H9 (cell line): ENCODE data around the gene CHN1. TPM values are rescaled to one million over a fixed set of nuclear protein-coding genes. Genes with fewer than 3 reads are reported as not detected.

Experiments used
- DNase-seq: peaks from one replicate; pipeline ENCODE4 v3.0.0-alpha.2; 2017
- H2AFZ ChIP-seq: one replicate; pipeline ENCODE4 v1.6.1; 2013; ENCODE audit warnings: mild to moderate bottlenecking, low read length, control low read depth, moderate library complexity
- H2AK5ac ChIP-seq: 2 replicates; pipeline ENCODE4 v1.6.1; 2013; ENCODE audit warnings: low read length, control low read depth, mixed read lengths; ENCODE audit not compliant: insufficient read length
- H2BK120ac ChIP-seq: one replicate; pipeline ENCODE4 v1.6.1; 2013; ENCODE audit warnings: low read depth, mild to moderate bottlenecking, low read length, control low read depth, inconsistent platforms; ENCODE audit not compliant: poor library complexity, severe bottlenecking
- H2BK12ac ChIP-seq: 2 replicates; pipeline ENCODE4 v1.6.1; 2013; ENCODE audit warnings: low read length, control low read depth, mixed read lengths, low read depth; ENCODE audit not compliant: insufficient read length
- H2BK15ac ChIP-seq: 2 replicates; pipeline ENCODE4 v1.6.1; 2013; ENCODE audit warnings: low read depth, low read length, control low read depth
- H2BK20ac ChIP-seq: one replicate; pipeline ENCODE4 v1.6.1; 2013; ENCODE audit warnings: low read depth, mild to moderate bottlenecking, low read length, control low read depth, inconsistent platforms; ENCODE audit not compliant: poor library complexity, severe bottlenecking
- H2BK5ac ChIP-seq: 2 replicates; pipeline ENCODE4 v1.6.1; 2013; ENCODE audit warnings: low read length, control low read depth, mixed read lengths; ENCODE audit not compliant: insufficient read length
- H3K14ac ChIP-seq: 2 replicates; pipeline ENCODE4 v1.6.1; 2013; ENCODE audit warnings: low read length, control low read depth; ENCODE audit not compliant: insufficient read depth
- H3K18ac ChIP-seq: 2 replicates; pipeline ENCODE4 v1.6.1; 2013; ENCODE audit warnings: low read depth, mild to moderate bottlenecking, mixed read lengths, low read length, control low read depth; ENCODE audit not compliant: insufficient read length
- H3K23ac ChIP-seq: 2 replicates; pipeline ENCODE4 v1.6.1; 2013; ENCODE audit warnings: low read length, control low read depth, mixed read lengths, low read depth; ENCODE audit not compliant: insufficient read length
- H3K23me2 ChIP-seq: 2 replicates; pipeline ENCODE4 v1.6.1; 2013; ENCODE audit warnings: low read depth, mild to moderate bottlenecking, mixed read lengths, low read length, control low read depth; ENCODE audit not compliant: insufficient read length, poor library complexity, severe bottlenecking
- H3K27ac ChIP-seq: 2 replicates; pipeline ENCODE4 v1.5.1; 2013; ENCODE audit warnings: low read length, control low read depth, mixed read lengths, low read depth; ENCODE audit not compliant: insufficient read length
- H3K27me3 ChIP-seq: 2 replicates; pipeline ENCODE4 v1.6.1; 2013; ENCODE audit warnings: low read length, control low read depth, inconsistent platforms; ENCODE audit not compliant: insufficient read depth
- H3K4ac ChIP-seq: 2 replicates; pipeline ENCODE4 v1.6.1; 2013; ENCODE audit warnings: low read depth, mild to moderate bottlenecking, control low read depth, inconsistent platforms, low read length, moderate library complexity
- H3K4me1 ChIP-seq: 2 replicates; pipeline ENCODE4 v1.6.1; 2013; ENCODE audit warnings: low read length, control low read depth, inconsistent platforms; ENCODE audit not compliant: insufficient read depth
- H3K4me2 ChIP-seq: 2 replicates; pipeline ENCODE4 v1.6.1; 2013; ENCODE audit warnings: low read length, control low read depth, mixed read lengths; ENCODE audit not compliant: insufficient read length, insufficient read depth
- H3K56ac ChIP-seq: 2 replicates; pipeline ENCODE4 v1.6.1; 2013; ENCODE audit warnings: low read depth, mild to moderate bottlenecking, mixed read lengths, low read length, control low read depth; ENCODE audit not compliant: insufficient read length
- H3K79me1 ChIP-seq: 2 replicates; pipeline ENCODE4 v1.6.1; 2013; ENCODE audit warnings: low read depth, mild to moderate bottlenecking, moderate library complexity, low read length, control low read depth, inconsistent platforms; ENCODE audit not compliant: insufficient read depth, poor library complexity, severe bottlenecking
- H3K79me2 ChIP-seq: 2 replicates; pipeline ENCODE4 v1.6.1; 2013; ENCODE audit warnings: low read length, control low read depth, inconsistent platforms; ENCODE audit not compliant: insufficient read depth
- H3K9ac ChIP-seq: 2 replicates; pipeline ENCODE4 v1.6.1; 2013; ENCODE audit warnings: low read length, control low read depth, mixed read lengths; ENCODE audit not compliant: insufficient read length; ENCODE audit errors: extremely low read depth
- H3K9me3 ChIP-seq: one replicate; pipeline ENCODE4 v1.6.1; 2013; ENCODE audit warnings: low read depth, low read length, inconsistent platforms; ENCODE audit not compliant: control insufficient read depth
- H3T11ph ChIP-seq: one replicate; pipeline ENCODE4 v1.6.1; 2013; ENCODE audit warnings: mild to moderate bottlenecking, low read length, control low read depth, inconsistent platforms
- H4K20me1 ChIP-seq: one replicate; pipeline ENCODE4 v1.6.1; 2013; ENCODE audit not compliant: control insufficient read depth, insufficient read length, insufficient read depth
- H4K5ac ChIP-seq: 2 replicates; pipeline ENCODE4 v1.6.1; 2013; ENCODE audit warnings: low read depth, mild to moderate bottlenecking, mixed read lengths, low read length, control low read depth; ENCODE audit not compliant: insufficient read length
- H4K8ac ChIP-seq: replicated peaks from 2 replicates; pipeline ENCODE4 v1.6.1; 2013; ENCODE audit warnings: low read length, control low read depth, mixed read lengths, low read depth; ENCODE audit not compliant: insufficient read length
- H4K91ac ChIP-seq: 2 replicates; pipeline ENCODE4 v1.6.1; 2013; ENCODE audit warnings: low read depth, mild to moderate bottlenecking, moderate library complexity, mixed read lengths, low read length, control low read depth; ENCODE audit not compliant: insufficient read length
- H3K27ac Mint-ChIP-seq, 3 experiments: 2 replicates in 2 of 3; 3 replicates in 1 of 3; pipeline ENCODE4 v1.8.0; 2020 to 2021; ENCODE audit warnings: mixed read lengths in 3 of 3, mild to moderate bottlenecking in 1 of 3, moderate library complexity in 1 of 3
- H3K27me3 Mint-ChIP-seq: 2 replicates; pipeline ENCODE4 v1.8.0; 2021; ENCODE audit warnings: low read depth, mild to moderate bottlenecking, moderate library complexity, mixed read lengths
- H3K36me3 Mint-ChIP-seq, 3 experiments: 2 replicates in 2 of 3; 3 replicates in 1 of 3; pipeline ENCODE4 v1.8.0; 2020 to 2021; ENCODE audit warnings: low read depth in 3 of 3, mixed read lengths in 3 of 3; ENCODE audit not compliant: insufficient read depth in 1 of 3
- H3K4me1 Mint-ChIP-seq, 2 experiments: 2 replicates each; pipeline ENCODE4 v1.8.0; 2020; ENCODE audit warnings: mixed read lengths in 2 of 2
- H3K4me3 Mint-ChIP-seq, 2 experiments: 2 replicates in 1 of 2; 3 replicates in 1 of 2; pipeline ENCODE4 v1.8.0; 2020 to 2021; ENCODE audit warnings: mild to moderate bottlenecking in 2 of 2, mixed read lengths in 2 of 2, moderate library complexity in 1 of 2
- H3K9me3 Mint-ChIP-seq, 2 experiments: 2 replicates in 1 of 2; 3 replicates in 1 of 2; pipeline ENCODE4 v1.8.0; 2020; ENCODE audit warnings: mild to moderate bottlenecking in 2 of 2, mixed read lengths in 2 of 2, moderate library complexity in 1 of 2
- WGBS: extraction: QIAGEN DNeasy Blood & Tissue Kit; methylation state at CpG from one replicate; pipeline ENCODE4 v1.1.7; 2013; ENCODE audit warnings: missing lambda C conversion rate, low lambda C conversion rate, mixed read lengths; ENCODE audit not compliant: insufficient read length; ENCODE audit errors: extremely low coverage; 5-methylcytosine and 5-hydroxymethylcytosine counted together
- total RNA-seq: library from RNA; stranded (reverse); gene quantifications from 2 replicates; pipeline ENCODE4 v1.2.1, GENCODE V29; 2021
- TF ChIP-seq, protein P1 (sequence below): fragments of 200-600 bp; sonication (generic); conservative IDR thresholded peaks from 3 replicates; pipeline ENCODE4 v1.8.0; 2021; ENCODE audit warnings: antibody characterized with exemption, mild to moderate bottlenecking

The CHN1 gene
- total RNA-seq, 1 experiment from 2014 or later, result 33.9 TPM

DNA sequence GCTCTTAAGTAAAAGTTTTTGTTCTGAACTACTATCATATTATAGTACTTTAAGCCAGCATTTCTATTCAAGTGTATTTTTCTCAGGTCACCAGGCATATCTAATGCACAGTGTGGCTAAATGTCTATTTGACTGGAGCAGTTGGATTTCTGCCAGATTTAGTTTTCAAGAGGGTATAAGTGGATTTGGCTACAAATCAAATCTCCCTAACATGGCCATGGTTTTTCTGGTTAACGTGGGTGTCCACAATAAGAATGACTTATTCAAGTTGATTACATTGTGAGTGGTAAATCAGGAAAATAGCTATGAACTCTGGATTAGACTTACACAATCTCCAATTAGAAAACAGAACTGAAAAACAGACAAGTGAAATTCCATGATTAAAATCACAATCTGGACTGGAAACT lies 5.7 kb upstream of the CHN1 start:
- H2AFZ ChIP-seq, result no peak overlapping the region
- no CpG with 5 or more reads among the region's 1 CpG for WGBS
- no peak for DNase-seq
- H3K4me2 ChIP-seq, result no peak overlapping the region
- H3K27me3 ChIP-seq, result no peaks in the 10 kb centered on the region
- no peaks in the 10 kb centered on the region for H3K23me2 ChIP-seq
- Mint-ChIP-seq H3K4me3 (no peak overlapping the region), H3K4me1 (peaks cover 27 to 30% of the 10 kb centered on the region in 2 experiments), H3K36me3 (peaks cover 0 to 4% (median 3%) of the 10 kb centered on the region in 3 experiments; a peak in 1 of 7 replicates), H3K9me3 (peaks cover 0 to 6% of the 10 kb centered on the region in 2 experiments; a peak in 1 of 5 replicates), H3K27ac (no peak overlapping the region), H3K27me3 (no peaks in the 10 kb centered on the region; the same call in 1 of the 2 replicates)
- H3K23ac ChIP-seq, result no peak overlapping the region
- H3K56ac ChIP-seq, result no peak overlapping the region
- no peak overlapping the region for H3K9ac ChIP-seq
- H3K79me1 ChIP-seq, result no peaks in the 10 kb centered on the region
- no peak overlapping the region for H2BK5ac ChIP-seq
- H3K27ac ChIP-seq, result no peak overlapping the region
- H3K9me3 ChIP-seq, result no peaks in the 10 kb centered on the region
- no peak overlapping the region for H4K5ac ChIP-seq
- H3K79me2 ChIP-seq, result no peaks in the 10 kb centered on the region
- no peaks in the 10 kb centered on the region for H3K4me1 ChIP-seq
- no peak overlapping the region for H2BK15ac ChIP-seq
- no peak overlapping the region for H4K91ac ChIP-seq
- H3K4ac ChIP-seq, result no peak overlapping the region
- H2BK20ac ChIP-seq, result no peak overlapping the region
- TF ChIP-seq, protein P1, sequence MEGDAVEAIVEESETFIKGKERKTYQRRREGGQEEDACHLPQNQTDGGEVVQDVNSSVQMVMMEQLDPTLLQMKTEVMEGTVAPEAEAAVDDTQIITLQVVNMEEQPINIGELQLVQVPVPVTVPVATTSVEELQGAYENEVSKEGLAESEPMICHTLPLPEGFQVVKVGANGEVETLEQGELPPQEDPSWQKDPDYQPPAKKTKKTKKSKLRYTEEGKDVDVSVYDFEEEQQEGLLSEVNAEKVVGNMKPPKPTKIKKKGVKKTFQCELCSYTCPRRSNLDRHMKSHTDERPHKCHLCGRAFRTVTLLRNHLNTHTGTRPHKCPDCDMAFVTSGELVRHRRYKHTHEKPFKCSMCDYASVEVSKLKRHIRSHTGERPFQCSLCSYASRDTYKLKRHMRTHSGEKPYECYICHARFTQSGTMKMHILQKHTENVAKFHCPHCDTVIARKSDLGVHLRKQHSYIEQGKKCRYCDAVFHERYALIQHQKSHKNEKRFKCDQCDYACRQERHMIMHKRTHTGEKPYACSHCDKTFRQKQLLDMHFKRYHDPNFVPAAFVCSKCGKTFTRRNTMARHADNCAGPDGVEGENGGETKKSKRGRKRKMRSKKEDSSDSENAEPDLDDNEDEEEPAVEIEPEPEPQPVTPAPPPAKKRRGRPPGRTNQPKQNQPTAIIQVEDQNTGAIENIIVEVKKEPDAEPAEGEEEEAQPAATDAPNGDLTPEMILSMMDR, result no peak
- no peak overlapping the region for H2AK5ac ChIP-seq
- H2BK120ac ChIP-seq, result no peak overlapping the region
- no peak overlapping the region for H3K14ac ChIP-seq
- no peak overlapping the region for H3T11ph ChIP-seq
- H3K18ac ChIP-seq, result no peak overlapping the region
- no peak overlapping the region for H4K8ac ChIP-seq
- no peak overlapping the region for H2BK12ac ChIP-seq
- no peaks in the 10 kb centered on the region for H4K20me1 ChIP-seq
